Smooth muscle cell (in vitro differentiated cells): Measurements from ENCODE around the gene GRIK5. TPM values are rescaled to one million over a fixed set of nuclear protein-coding genes. Genes with fewer than 3 reads are reported as not detected.

Experiments
- DNase-seq: peaks from one replicate; lab custom pipeline; 2025; ENCODE audit not compliant: unreplicated experiment; lab: John Stamatoyannopoulos, UW
- H2AFZ ChIP-seq: fragments of 200-600 bp; sonication (generic); 2 replicates; pipeline ENCODE4 v1.6.0; 2016; ENCODE audit warnings: antibody characterized with exemption, low read depth, mild to moderate bottlenecking
- H3F3A ChIP-seq: fragments of 200-600 bp; sonication (generic); 2 replicates; pipeline ENCODE4 v1.6.0; 2017; ENCODE audit warnings: antibody characterized with exemption, low read depth
- H3K27ac ChIP-seq: fragments of 200-600 bp; sonication (generic); 2 replicates; pipeline ENCODE4 v1.5.1; 2016; ENCODE audit warnings: low read depth, mild to moderate bottlenecking
- H3K27me3 ChIP-seq: fragments of 200-600 bp; sonication (generic); 2 replicates; pipeline ENCODE4 v1.6.1; 2016; ENCODE audit warnings: low read depth, mild to moderate bottlenecking
- H3K36me3 ChIP-seq: fragments of 200-600 bp; sonication (generic); 2 replicates; pipeline ENCODE4 v1.5.1; 2016; ENCODE audit warnings: low read depth
- H3K4me1 ChIP-seq: fragments of 200-600 bp; sonication (generic); 2 replicates; pipeline ENCODE4 v1.5.1; 2016; ENCODE audit warnings: low read depth
- H3K4me2 ChIP-seq: fragments of 200-600 bp; sonication (generic); 2 replicates; pipeline ENCODE4 v1.6.0; 2016; ENCODE audit warnings: mild to moderate bottlenecking
- H3K4me3 ChIP-seq: fragments of 200-600 bp; sonication (generic); 2 replicates; pipeline ENCODE4 v1.5.1; 2016; ENCODE audit warnings: mild to moderate bottlenecking
- H3K79me2 ChIP-seq: fragments of 200-600 bp; sonication (generic); 2 replicates; pipeline ENCODE4 v1.6.0; 2016; ENCODE audit warnings: low read depth, mild to moderate bottlenecking
- H3K9ac ChIP-seq: fragments of 200-600 bp; sonication (generic); 2 replicates; pipeline ENCODE4 v1.6.0; 2016; ENCODE audit warnings: low read depth
- H3K9me3 ChIP-seq: fragments of 200-600 bp; sonication (generic); replicated peaks from 2 replicates; pipeline ENCODE4 v1.5.1; 2016; ENCODE audit warnings: low read depth
- H4K20me1 ChIP-seq: fragments of 200-600 bp; sonication (generic); 2 replicates; pipeline ENCODE4 v1.6.0; 2016; ENCODE audit warnings: low read depth
- CTCF ChIP-seq: fragments of 200-600 bp; sonication (generic); IDR thresholded peaks from 2 replicates; pipeline ENCODE4 v1.5.1; 2017; ENCODE audit warnings: borderline replicate concordance, mild to moderate bottlenecking, antibody characterized with exemption; ENCODE audit not compliant: insufficient read depth, poor library complexity, severe bottlenecking
- WGBS: methylation state at CpG from one replicate; pipeline ENCODE4 v1.1.7; 2016; ENCODE audit warnings: low lambda C conversion rate; 5-methylcytosine and 5-hydroxymethylcytosine counted together
- polyA plus RNA-seq: library from polyadenylated mRNA; unstranded; fragments of >200 nt; fragmentation: Nextera tagmentation; extraction: Ambion mirVana; gene quantifications from 2 replicates; pipeline ENCODE4 v1.2.1, GENCODE V29; 2016
- total RNA-seq: library from RNA; depleted of rRNA; stranded (reverse); fragments of >200 nt; gene quantifications from 2 replicates; pipeline ENCODE4 v1.2.3, GENCODE V29; 2014

Gene GRIK5
- total and polyA plus RNA-seq, 2 experiments from 2014 or later: 0.67 to 2.0 TPM

- Histone ChIP-seq H3K4me1 (peaks cover 10% of the 10 kb centered on the region), H3K4me3 (no peak overlapping the region), H4K20me1 (peaks cover 51% of the 10 kb centered on the region), H3K4me2 (no peak overlapping the region), H3K79me2 (peaks cover 36% of the 10 kb centered on the region), H3K36me3 (no peaks in the 10 kb centered on the region), H3K9me3 (no peaks in the 10 kb centered on the region), H3F3A (peaks cover 3% of the 10 kb centered on the region), H3K9ac (no peak overlapping the region), H3K27me3 (no peaks in the 10 kb centered on the region), H2AFZ (no peak overlapping the region), H3K27ac (no peak overlapping the region)
- TF ChIP-seq CTCF: peak; percentile 27
- WGBS: 98% methylated on average over 2 of the region's 2 CpGs
- no peak for DNase-seq
Observed at GRCh38 chr19:42081584-42082203, 11.7 kb upstream of the GRIK5 start.

- no peak for DNase-seq
- H3K79me2 ChIP-seq: peaks cover 42% of the 10 kb centered on the region
- no peaks in the 10 kb centered on the region for H3K9me3 ChIP-seq
- H2AFZ ChIP-seq: no peak overlapping the region
- WGBS: 98% methylated on average over 26 of the region's 28 CpGs
- H3K27me3 ChIP-seq: no peaks in the 10 kb centered on the region
- no peak for TF ChIP-seq CTCF
- no peak overlapping the region for H3K27ac ChIP-seq
- peaks cover 3% of the 10 kb centered on the region for H3F3A ChIP-seq
- no peak overlapping the region for H3K4me3 ChIP-seq
- no peaks in the 10 kb centered on the region for H3K36me3 ChIP-seq
- no peak overlapping the region for H3K4me2 ChIP-seq
- H4K20me1 ChIP-seq: peaks cover 56% of the 10 kb centered on the region
- no peak overlapping the region for H3K9ac ChIP-seq
- peaks cover 10% of the 10 kb centered on the region for H3K4me1 ChIP-seq
Observed at GRCh38 chr19:42080764-42081375, 10.9 kb upstream of the GRIK5 start.

GRCh38 chr19:42079886-42080763, 10.1 kb upstream of the GRIK5 start:
- Histone ChIP-seq H4K20me1 (peaks cover 56% of the 10 kb centered on the region), H3K27ac (no peak overlapping the region), H2AFZ (no peak overlapping the region), H3K27me3 (no peaks in the 10 kb centered on the region), H3K9ac (no peak overlapping the region), H3K36me3 (no peaks in the 10 kb centered on the region), H3K9me3 (no peaks in the 10 kb centered on the region), H3F3A (no peaks in the 10 kb centered on the region), H3K4me3 (no peak overlapping the region), H3K4me1 (peaks cover 13% of the 10 kb centered on the region), H3K4me2 (no peak overlapping the region), H3K79me2 (peaks cover 42% of the 10 kb centered on the region)
- TF ChIP-seq CTCF: no peak
- WGBS: 96% methylated on average over 44 of the region's 44 CpGs
- no peak for DNase-seq
